Loucy (cell line): ENCODE results near the gene GRIP2.

Source experiments
- H2AFZ ChIP-seq: fragments of 200-600 bp; sonication (generic); 2 replicates; pipeline ENCODE4 v1.6.0; 2016; ENCODE audit warnings: antibody characterized with exemption, mild to moderate bottlenecking, low read length, moderate library complexity
- H3F3A ChIP-seq: fragments of 200-600 bp; 2 replicates; pipeline ENCODE4 v1.6.0; 2016; ENCODE audit warnings: antibody characterized with exemption, low read depth, mild to moderate bottlenecking
- H3K27me3 ChIP-seq: fragments of 200-600 bp; sonication (generic); 2 replicates; pipeline ENCODE4 v1.6.1; 2014; ENCODE audit warnings: low read length, mild to moderate bottlenecking; ENCODE audit not compliant: insufficient read depth, poor library complexity, severe bottlenecking
- H3K36me3 ChIP-seq: fragments of 200-600 bp; sonication (generic); 2 replicates; pipeline ENCODE4 v1.6.1; 2016; ENCODE audit warnings: low read length; ENCODE audit not compliant: insufficient read depth
- H3K4me1 ChIP-seq: fragments of 200-600 bp; sonication (generic); 2 replicates; pipeline ENCODE4 v1.5.1; 2014; ENCODE audit warnings: low read length, mild to moderate bottlenecking; ENCODE audit not compliant: insufficient read depth, poor library complexity, severe bottlenecking
- H3K4me2 ChIP-seq: fragments of 200-600 bp; sonication (generic); 2 replicates; pipeline ENCODE4 v1.6.0; 2014; ENCODE audit warnings: antibody characterized with exemption, low read length, low read depth, mild to moderate bottlenecking; ENCODE audit not compliant: poor library complexity, severe bottlenecking
- H3K4me3 ChIP-seq: fragments of 200-600 bp; sonication (generic); 2 replicates; pipeline ENCODE4 v1.5.1; 2014; ENCODE audit warnings: low read length, mild to moderate bottlenecking, mixed read lengths; ENCODE audit not compliant: poor library complexity, severe bottlenecking
- H3K79me2 ChIP-seq: fragments of 200-600 bp; sonication (generic); 2 replicates; pipeline ENCODE4 v1.6.1; 2014; ENCODE audit warnings: low read length; ENCODE audit not compliant: insufficient read depth
- H3K9ac ChIP-seq: fragments of 200-600 bp; sonication (generic); 2 replicates; pipeline ENCODE4 v1.6.0; 2014; ENCODE audit warnings: mild to moderate bottlenecking, low read depth, low read length, moderate library complexity; ENCODE audit not compliant: poor library complexity, severe bottlenecking
- H3K9me2 ChIP-seq: fragments of 200-600 bp; sonication (generic); replicated peaks from 2 replicates; pipeline ENCODE4 v1.6.1; 2016; ENCODE audit warnings: low read depth, low read length, mixed read lengths
- H3K9me3 ChIP-seq: fragments of 200-600 bp; sonication (generic); 2 replicates; pipeline ENCODE4 v1.6.1; 2014; ENCODE audit warnings: mild to moderate bottlenecking, antibody characterized with exemption, low read length, low read depth; ENCODE audit not compliant: insufficient read depth
- H4K20me1 ChIP-seq: fragments of 200-600 bp; sonication (generic); 2 replicates; pipeline ENCODE4 v1.6.0; 2014; ENCODE audit warnings: antibody characterized with exemption, low read length, mild to moderate bottlenecking; ENCODE audit not compliant: insufficient read depth, poor library complexity, severe bottlenecking
- CTCF ChIP-seq: fragments of 200-600 bp; sonication (generic); conservative IDR thresholded peaks from 2 replicates; pipeline ENCODE4 v1.5.1; 2014; ENCODE audit warnings: mild to moderate bottlenecking, antibody characterized with exemption, low read length
- EZH2phosphoT487 ChIP-seq: fragments of 200-600 bp; IDR thresholded peaks from 2 replicates; pipeline ENCODE4 v1.6.1; 2018; ENCODE audit warnings: antibody characterized with exemption, mild to moderate bottlenecking, moderate library complexity, borderline replicate concordance

Gene GRIP2

DNA sequence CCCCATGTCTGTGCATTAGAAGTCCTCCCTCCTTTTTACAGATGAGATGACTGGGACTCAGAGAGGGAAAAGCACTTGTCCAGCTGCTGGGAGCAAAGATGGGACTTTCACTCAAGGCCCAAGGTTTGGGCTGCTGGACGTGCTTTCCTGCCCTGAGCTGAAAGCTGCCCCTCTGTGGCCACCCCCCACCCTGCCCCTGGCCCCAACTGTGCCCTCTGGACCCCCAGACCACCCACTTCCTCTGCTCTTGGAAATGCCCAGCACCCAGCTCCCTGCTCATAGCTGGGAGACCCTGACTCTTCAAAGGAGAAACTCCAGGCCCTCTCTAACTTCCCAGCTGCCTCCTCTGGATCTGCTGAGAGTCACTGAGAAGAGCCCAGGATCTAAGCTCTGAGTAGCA lies 20.7 kb downstream of the GRIP2 start:
- no peaks in the 10 kb centered on the region for H3K9me3 ChIP-seq
- no peak for TF ChIP-seq CTCF
- no peak for TF ChIP-seq EZH2phosphoT487

DNA sequence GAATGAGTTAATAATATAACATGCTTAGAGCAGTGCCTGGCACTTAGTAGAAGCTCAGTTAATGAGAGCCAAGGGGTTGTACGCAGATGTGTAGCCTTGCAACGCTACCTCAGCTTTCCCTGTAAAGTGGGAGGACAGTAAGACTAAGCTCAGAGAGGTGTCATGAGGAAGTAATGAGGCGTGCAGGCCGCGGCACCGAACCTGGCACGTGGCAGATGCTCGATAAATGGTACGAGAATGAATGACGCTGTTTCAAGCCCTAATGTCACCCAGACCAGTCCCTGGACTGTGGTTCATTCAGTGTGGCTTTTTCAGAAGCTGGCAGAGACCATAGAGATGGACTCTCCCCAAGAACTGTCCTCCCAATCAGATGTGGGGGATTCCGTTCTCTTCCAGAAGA lies 21.2 kb downstream of the GRIP2 start:
- Histone ChIP-seq H2AFZ (no peak overlapping the region), H3K36me3 (no peaks in the 10 kb centered on the region), H3K4me3 (no peak overlapping the region), H3K9ac (no peak overlapping the region), H3K4me1 (no peaks in the 10 kb centered on the region), H3K9me2 (no peaks in the 10 kb centered on the region), H3K79me2 (no peaks in the 10 kb centered on the region), H4K20me1 (no peaks in the 10 kb centered on the region), H3F3A (no peaks in the 10 kb centered on the region), H3K4me2 (no peak overlapping the region), H3K9me3 (no peaks in the 10 kb centered on the region), H3K27me3 (no peaks in the 10 kb centered on the region)
- TF ChIP-seq EZH2phosphoT487 = no peak
- no peak for TF ChIP-seq CTCF

More for the DNA sequence above, 20.7 kb downstream of the GRIP2 start:
- Histone ChIP-seq H2AFZ (no peak overlapping the region), H4K20me1 (no peaks in the 10 kb centered on the region), H3K27me3 (no peaks in the 10 kb centered on the region), H3K79me2 (no peaks in the 10 kb centered on the region), H3K36me3 (no peaks in the 10 kb centered on the region), H3K4me1 (no peaks in the 10 kb centered on the region), H3K4me2 (no peak overlapping the region), H3F3A (no peaks in the 10 kb centered on the region), H3K9ac (no peak overlapping the region), H3K9me2 (no peaks in the 10 kb centered on the region), H3K4me3 (no peak overlapping the region)

DNA sequence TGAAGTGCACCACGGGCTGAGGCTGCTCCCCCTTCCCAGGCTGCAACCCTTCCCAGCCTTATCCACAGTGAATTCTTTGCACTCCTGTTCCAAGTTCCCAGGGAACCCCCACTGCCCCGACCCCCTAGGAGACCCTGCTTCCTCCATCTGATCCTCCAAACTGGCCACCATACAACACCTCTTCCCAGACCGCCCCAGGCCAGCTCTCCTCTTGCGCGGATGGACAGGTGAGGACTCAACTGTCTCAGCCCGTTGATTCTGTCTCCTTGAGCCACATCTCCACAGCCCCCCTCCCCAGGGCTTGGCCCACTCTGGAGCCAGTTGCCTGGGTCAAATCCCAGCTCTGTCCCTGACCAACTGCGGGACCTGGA lies 21.7 kb downstream of the GRIP2 start:
- Histone ChIP-seq H3K4me1 (no peaks in the 10 kb centered on the region), H3K9ac (no peak overlapping the region), H3K9me3 (no peaks in the 10 kb centered on the region), H4K20me1 (no peaks in the 10 kb centered on the region), H3K27me3 (no peaks in the 10 kb centered on the region), H3K4me2 (no peak overlapping the region), H3K79me2 (no peaks in the 10 kb centered on the region), H3K36me3 (no peaks in the 10 kb centered on the region), H3F3A (no peaks in the 10 kb centered on the region), H3K4me3 (no peak overlapping the region), H2AFZ (no peak overlapping the region), H3K9me2 (no peaks in the 10 kb centered on the region)
- TF ChIP-seq EZH2phosphoT487 (no peak), CTCF (no peak)
